ENCODE results near the gene SPATA33. TPM values are rescaled to one million over a fixed set of nuclear protein-coding genes. Genes with fewer than 3 reads are reported as not detected.

Gene SPATA33
- total and polyA plus RNA-seq, 10 of the 15 experiments (the other 5 are each of a cell fraction or from before 2014, with no cell fraction given), result 1.1 to 15.8 (median 7.6) TPM

- CTCF ChIA-PET, result interaction anchor here (1.0 to 5.4 kb wide), 3 partner anchors 83 to 200 kb away, joined by 3 to 119 read pairs (median 82); no protein-coding TSS in a partner anchor
- POLR2A ChIA-PET, result interaction anchor here (0.5 to 1.1 kb wide), 2 partner anchors 43 to 370 kb away, joined by 3 to 7 read pairs; no protein-coding TSS in a partner anchor
- no peak overlapping the region for H3K9ac ChIP-seq (ENCODE audit: control insufficient read depth, insufficient read depth, low read length)
- no peaks in the 10 kb centered on the region for H4K20me1 ChIP-seq (ENCODE audit: control insufficient read depth, insufficient read depth)
- SMC1A ChIA-PET (ENCODE audit: uncharacterized antibody, unreplicated experiment), result no interaction called here
- 78% methylated on average over 10 of the region's 10 CpGs for WGBS (ENCODE audit: insufficient coverage, insufficient replicate concordance, low lambda C conversion rate, missing lambda C conversion rate)
- RAD21 ChIA-PET (ENCODE audit: unreplicated experiment), result interaction anchor here (1.0 kb wide), 1 partner anchor 152 kb away, joined by 3 read pairs; no protein-coding TSS in a partner anchor
- H3K9me3 ChIP-seq (replicated peaks; ENCODE audit: control insufficient read depth, insufficient read depth, low read length), result no peaks in the 10 kb centered on the region
- FAIRE-seq (no peak), ATAC-seq (no peak), DNase-seq (ENCODE audit: low read depth, low spot score) (no peak)
- H2AFZ ChIP-seq (ENCODE audit: control insufficient read depth, low read depth, low read length), result no peak overlapping the region
- H3K4me1 ChIP-seq (ENCODE audit: control insufficient read depth, insufficient read depth, low read length), result no peaks in the 10 kb centered on the region
- no TSS peak for BruUV-seq (replicated peaks)
- H3K79me2 ChIP-seq (ENCODE audit: control insufficient read depth, insufficient read depth, low read length), result peaks cover 7% of the 10 kb centered on the region
- H3K27me3 ChIP-seq (replicated peaks in 1 of 2; ENCODE audit: control insufficient read depth in 2 of 2, insufficient read depth in 2 of 2, low read length in 1 of 2), result no peaks in the 10 kb centered on the region
- no peak overlapping the region for H3K27ac ChIP-seq (ENCODE audit: control insufficient read depth, insufficient read depth)
- H3K4me2 ChIP-seq (ENCODE audit: control insufficient read depth, insufficient read depth), result no peak overlapping the region
- H3K4me3 ChIP-seq, result no peak overlapping the region
- TF ChIP-seq HSF1 (IDR thresholded peaks at IDR 0.05; ENCODE audit: low read depth, low read length) (no peak), NFYB (IDR thresholded peaks at IDR 0.05; ENCODE audit: insufficient read depth, low read depth, low read length) (no peak), ZNF274 (IDR thresholded peaks at IDR 0.05; ENCODE audit: insufficient read depth, insufficient read length) (no peak), STAT3 (IDR thresholded peaks at IDR 0.05; ENCODE audit: low read depth, low read length) (no peak), NFIC (IDR thresholded peaks at IDR 0.05; ENCODE audit: low read depth, low read length) (no peak), ZSCAN29 (IDR thresholded peaks at IDR 0.05) (no peak), SIX5 (IDR thresholded peaks at IDR 0.05; ENCODE audit: low read depth, low read length, severe bottlenecking) (no peak), SMC3 (IDR thresholded peaks at IDR 0.05; ENCODE audit: borderline replicate concordance, low read length) (no peak), ETV6 (conservative IDR thresholded peaks at IDR 0.05 in 1 of 2, IDR thresholded peaks at IDR 0.05 in 1 of 2; ENCODE audit: borderline replicate concordance in 1 of 2, low read depth in 1 of 2) (no peak), NBN (IDR thresholded peaks at IDR 0.05) (no peak), HDGF (IDR thresholded peaks at IDR 0.05) (no peak)
- TF ChIP-seq, protein P1, sequence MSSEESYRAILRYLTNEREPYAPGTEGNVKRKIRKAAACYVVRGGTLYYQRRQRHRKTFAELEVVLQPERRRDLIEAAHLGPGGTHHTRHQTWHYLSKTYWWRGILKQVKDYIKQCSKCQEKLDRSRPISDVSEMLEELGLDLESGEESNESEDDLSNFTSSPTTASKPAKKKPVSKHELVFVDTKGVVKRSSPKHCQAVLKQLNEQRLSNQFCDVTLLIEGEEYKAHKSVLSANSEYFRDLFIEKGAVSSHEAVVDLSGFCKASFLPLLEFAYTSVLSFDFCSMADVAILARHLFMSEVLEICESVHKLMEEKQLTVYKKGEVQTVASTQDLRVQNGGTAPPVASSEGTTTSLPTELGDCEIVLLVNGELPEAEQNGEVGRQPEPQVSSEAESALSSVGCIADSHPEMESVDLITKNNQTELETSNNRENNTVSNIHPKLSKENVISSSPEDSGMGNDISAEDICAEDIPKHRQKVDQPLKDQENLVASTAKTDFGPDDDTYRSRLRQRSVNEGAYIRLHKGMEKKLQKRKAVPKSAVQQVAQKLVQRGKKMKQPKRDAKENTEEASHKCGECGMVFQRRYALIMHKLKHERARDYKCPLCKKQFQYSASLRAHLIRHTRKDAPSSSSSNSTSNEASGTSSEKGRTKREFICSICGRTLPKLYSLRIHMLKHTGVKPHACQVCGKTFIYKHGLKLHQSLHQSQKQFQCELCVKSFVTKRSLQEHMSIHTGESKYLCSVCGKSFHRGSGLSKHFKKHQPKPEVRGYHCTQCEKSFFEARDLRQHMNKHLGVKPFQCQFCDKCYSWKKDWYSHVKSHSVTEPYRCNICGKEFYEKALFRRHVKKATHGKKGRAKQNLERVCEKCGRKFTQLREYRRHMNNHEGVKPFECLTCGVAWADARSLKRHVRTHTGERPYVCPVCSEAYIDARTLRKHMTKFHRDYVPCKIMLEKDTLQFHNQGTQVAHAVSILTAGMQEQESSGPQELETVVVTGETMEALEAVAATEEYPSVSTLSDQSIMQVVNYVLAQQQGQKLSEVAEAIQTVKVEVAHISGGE (CRISPR knock-in tag; IDR thresholded peaks at IDR 0.05), result no peak
- no peaks in the 10 kb centered on the region for H3K36me3 ChIP-seq (ENCODE audit: control insufficient read depth in 2 of 2, insufficient read depth in 2 of 2, low read length in 1 of 2)
- intact Hi-C loops (cut with micrococcal nuclease; ENCODE audit: unreplicated experiment), result loop anchor here (10.0 kb wide), 1 partner anchor 206 kb away; the partner anchor contains the start of gene MC1R
- in situ Hi-C loops (cut with MboI), result loop anchor here (10.0 kb wide), 1 partner anchor 86 kb away; no protein-coding TSS in a partner anchor
These were observed 51.5 kb downstream of the SPATA33 start for GRCh38 chr16:89709166-89709565.

Data from GM12878 (cell line).